GM15510 (cell line): ENCODE data around the gene ATP1A1.

Experiments
- POLR2A ChIP-seq: IDR thresholded peaks from 3 replicates; pipeline ENCODE4 v1.6.1; 2011; ENCODE audit warnings: borderline replicate concordance; ENCODE audit not compliant: insufficient read length; ENCODE audit errors: extremely low read depth

Gene ATP1A1

DNA sequence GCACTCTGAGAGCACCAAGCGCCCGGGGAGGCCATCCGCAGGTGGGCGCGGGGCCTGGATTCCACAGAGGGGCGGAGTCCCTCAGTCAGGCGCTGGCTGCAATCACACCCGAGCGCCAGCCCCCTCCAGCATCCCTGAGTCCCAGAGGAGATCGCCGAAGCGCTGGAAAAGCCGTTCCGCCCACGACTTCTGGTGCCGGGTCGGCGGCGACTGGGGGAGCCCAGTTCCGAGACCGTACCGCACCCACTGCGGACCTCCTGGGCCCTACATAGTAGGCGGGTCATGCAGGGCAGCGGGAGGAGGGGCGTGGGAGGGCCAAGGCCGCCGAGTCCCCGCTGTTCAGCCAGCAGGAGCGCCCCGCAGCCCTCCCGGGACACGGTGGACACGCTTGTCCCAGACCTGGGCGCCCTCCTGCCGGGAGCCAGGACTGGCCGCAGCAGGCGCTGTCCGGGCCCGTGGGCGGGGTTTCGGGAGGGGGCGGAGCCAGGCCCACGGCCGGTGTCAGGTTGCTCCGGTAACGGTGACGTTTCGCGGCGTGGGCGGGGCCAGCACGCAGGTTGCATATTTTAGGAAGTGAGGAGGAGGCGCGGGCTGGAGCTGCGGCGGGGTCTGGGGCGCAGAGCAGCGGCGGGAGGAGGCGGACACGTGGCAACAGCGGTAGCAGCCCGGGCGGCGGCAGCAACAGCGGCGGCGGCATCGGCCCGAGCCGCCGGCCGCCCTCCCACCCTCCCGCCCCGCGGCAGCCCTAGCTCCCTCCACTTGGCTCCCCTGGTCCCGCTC is at the start of gene ATP1A1:
Gene ATP1A1, plus strand, starts transcription at position 594 of the 780 bp plus-strand sequence. CDS start 268 bp downstream, outside the sequence.
- TF ChIP-seq POLR2A: peak; percentile 98

DNA sequence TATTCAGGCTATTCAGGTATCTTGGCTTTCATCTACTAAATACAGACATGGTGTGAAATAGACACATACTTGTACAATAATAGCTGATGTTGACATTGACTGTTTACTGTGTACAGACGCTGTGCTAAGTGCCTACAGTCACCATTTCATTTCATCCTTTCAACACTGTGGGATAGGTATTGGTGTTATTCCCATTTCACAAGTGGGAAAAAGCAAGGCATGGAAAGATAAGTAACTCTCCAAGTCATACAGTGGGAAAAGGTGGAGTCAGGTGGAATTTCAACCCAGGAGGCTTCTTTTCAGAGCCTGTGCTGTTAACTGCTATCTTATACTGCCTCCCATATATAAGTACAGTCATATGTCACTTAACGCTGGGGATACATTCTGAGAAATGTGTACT is 49.6 kb upstream of the ATP1A1 start:
- no peak for TF ChIP-seq POLR2A

DNA sequence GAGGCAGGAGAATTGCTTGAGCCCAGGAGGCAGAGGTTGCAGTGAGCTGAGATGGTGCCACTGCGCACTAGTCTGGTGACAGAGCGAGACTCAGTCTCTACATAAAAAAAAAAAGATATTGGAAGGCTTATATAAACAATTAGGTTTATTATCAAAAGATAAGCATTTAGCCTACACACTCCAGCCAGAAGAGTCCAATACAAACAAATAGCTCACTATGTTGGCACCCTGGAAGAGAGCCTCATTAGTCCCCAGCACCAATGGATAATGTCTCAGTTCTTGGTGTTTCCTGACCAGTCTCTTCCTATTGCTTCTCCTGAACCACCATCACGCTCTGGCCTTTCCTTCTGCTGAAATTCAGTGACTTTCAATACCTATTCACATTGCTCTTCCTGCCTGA is 48.6 kb upstream of the ATP1A1 start:
- no peak for TF ChIP-seq POLR2A

DNA sequence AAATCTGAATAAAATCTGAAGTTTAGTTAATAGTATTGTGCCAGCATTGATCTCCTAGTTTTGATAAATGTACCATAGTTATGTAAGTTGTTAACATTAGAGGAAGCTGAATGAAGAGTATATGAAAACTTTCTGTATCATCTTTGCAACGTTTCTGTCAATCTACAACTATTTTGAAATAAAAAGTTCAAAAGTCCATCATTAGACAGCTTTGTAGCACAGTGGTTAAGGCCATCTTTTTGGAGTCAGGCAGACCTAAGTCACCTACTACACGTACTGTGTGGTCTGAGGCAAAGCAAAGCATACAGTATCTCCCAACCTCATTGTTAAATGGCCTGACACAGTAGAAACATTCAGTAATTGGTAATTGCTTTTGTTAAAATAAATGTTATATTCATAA is 47.9 kb upstream of the ATP1A1 start:
- no peak for TF ChIP-seq POLR2A

DNA sequence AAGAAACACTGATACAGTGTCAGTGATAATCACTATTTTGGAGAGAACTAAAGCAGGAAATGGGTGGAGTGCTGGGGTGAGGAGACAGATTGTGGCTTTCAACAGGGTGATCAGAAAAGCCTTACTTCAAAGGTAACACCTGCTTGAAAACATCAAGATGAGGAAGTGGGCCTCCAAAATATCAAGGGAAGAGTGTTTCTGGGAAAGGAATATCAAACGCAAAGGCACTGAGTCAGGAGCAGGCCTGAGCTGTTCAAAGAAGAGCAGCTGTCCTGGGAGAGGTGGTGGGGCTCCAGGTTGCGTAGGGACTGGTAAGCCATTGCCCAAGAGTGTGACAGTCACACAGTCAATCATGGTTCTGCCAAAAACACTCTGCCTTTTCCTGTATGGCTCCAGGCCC is 47.1 kb upstream of the ATP1A1 start:
- TF ChIP-seq POLR2A: no peak

DNA sequence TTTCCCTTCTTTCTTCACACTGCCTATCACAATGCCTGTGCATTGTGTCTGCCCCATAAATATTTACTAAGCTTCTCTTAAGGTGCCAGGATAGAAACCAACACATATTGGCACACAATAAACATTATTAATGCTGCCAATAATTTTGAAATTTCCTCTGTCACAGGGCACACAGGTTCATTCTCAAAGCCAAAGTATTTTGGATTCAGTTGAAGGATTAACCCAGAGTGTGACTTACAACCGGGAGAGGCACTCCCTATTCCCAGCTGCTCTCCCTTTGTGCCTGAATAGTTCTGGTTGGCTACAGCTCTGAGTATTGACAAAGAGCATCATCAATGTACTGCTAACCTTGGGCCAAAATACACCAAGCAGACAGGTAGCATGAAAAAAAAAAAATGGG is 46.6 kb upstream of the ATP1A1 start:
- no peak for TF ChIP-seq POLR2A

DNA sequence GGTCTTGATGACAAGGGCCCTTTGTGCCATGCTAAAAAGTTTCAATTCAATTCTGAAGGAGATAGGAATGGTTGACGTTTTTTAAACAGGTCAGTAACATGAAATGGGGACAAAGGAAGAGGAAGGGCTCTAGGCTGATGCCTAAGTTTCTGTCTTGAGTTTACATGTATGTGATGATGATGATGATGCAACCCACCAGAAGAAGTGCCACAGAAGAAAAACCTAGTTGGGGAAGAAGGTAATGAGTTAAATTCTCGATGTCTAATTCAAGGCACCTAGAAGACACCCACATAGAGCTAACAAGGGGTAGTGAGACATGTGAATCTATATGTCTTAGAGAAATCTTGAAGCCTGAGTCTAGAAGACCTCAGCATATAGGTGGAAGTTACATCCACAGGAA is 44.4 kb upstream of the ATP1A1 start:
- no peak for TF ChIP-seq POLR2A

DNA sequence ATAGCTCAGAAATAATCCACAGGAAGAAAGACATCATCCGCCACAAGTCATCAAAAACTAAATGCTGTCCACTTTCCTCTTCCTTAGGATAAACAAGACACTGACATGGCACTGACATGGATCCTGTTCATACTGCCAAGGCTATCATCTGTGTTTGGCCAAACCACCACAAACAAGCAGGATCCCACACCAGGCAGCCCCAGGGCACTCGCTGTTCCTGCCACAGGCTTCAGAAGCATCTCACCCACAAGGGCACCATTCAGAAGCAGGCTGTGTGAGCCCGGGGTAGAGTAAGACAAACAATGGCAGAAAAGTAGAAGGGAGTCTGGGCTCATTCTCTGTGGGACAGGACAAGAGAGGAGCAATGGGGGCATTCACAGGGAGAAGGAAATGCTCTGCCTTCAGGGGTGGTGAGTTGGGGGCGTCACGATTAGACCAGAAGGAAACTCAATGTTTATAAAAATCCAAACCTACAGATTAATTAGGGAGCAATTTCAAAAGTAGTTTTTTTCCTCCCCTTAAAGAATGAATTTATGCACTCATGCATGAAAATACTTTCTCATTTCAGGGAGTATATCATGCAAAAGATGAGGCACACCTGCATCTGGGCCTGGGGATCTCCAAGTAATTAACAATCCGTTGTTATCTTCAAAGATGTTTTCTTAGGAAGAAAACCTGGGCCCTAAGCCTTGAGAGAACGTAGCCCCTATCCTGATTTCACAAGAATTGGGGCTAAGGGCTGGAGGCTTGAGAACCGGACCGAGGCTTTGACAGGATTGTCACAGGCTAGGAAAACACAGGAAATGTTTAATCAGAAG is 43.3 kb upstream of the ATP1A1 start:
- no peak for TF ChIP-seq POLR2A

DNA sequence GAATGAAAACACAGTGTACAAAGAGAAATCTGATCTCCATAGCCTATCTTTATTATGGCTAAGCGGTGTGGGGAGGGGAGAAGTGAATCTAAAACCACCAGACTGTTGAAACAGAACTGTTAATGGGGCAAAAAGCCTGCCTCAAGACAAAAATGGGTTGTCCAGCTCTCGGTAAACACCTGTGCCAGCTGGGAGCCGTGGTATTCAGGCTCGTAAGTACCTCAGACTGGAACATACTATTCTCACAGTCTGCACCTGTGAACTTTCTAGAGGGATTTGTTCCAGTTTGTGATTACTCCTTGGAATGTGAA is 42.7 kb upstream of the ATP1A1 start:
- no peak for TF ChIP-seq POLR2A

DNA sequence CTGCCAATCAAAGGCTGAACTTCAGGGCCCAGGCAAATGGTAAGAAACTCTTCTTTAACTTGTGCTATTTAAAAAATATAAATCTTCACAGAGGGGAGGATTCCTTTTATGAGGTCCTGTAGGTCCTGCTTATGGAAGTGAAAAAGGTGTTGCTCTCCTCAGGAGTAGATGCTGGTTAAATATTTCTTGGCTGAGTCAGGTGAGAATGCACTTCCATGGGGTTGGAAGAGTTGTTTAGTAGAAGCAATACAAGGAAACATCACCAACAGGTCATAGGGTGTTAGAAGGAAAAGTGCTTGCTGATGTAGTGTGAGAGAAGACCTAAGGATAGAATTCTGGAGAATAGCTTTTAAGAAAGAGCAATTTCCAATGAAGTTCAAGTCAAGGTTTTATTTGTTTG is 42.2 kb upstream of the ATP1A1 start:
- no peak for TF ChIP-seq POLR2A

DNA sequence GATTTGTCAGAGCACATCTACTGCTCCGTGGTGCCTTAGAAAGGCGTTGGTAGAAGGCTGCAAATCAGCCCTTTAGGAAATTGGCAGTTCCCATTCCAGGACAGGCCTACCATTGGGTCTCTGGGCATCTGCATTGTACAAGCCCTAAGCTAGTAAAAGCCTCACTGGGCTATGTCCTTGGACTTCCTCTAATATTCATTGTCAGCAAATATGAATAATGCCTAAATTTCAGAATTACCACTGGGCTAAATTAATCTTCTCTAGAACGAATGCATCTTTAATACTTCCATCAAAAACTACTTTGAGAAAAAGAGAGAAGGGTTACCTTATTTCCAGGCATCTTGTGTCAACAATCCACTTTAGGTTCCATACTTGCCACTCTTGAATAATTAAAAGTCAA is 41.5 kb upstream of the ATP1A1 start:
- no peak for TF ChIP-seq POLR2A

DNA sequence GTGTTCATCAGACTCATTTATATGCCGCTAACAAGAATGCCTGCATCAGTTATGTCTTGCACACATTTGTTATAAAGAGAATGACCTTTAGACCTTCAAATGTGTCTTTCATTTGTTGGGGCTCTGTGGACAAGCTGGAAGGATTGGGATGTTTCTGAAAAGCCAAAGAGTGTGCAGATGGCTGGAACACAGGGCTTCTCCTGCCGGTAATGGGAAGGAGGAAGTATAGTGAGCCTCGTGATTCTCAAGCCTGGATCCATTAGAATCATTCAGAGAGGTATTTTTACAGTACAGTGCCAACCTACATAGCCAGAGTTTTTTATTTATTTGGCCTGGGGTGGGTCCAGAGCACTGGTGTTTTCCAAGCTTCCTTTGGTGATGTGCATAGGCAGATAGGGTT is 40.6 kb upstream of the ATP1A1 start:
- TF ChIP-seq POLR2A: no peak

DNA sequence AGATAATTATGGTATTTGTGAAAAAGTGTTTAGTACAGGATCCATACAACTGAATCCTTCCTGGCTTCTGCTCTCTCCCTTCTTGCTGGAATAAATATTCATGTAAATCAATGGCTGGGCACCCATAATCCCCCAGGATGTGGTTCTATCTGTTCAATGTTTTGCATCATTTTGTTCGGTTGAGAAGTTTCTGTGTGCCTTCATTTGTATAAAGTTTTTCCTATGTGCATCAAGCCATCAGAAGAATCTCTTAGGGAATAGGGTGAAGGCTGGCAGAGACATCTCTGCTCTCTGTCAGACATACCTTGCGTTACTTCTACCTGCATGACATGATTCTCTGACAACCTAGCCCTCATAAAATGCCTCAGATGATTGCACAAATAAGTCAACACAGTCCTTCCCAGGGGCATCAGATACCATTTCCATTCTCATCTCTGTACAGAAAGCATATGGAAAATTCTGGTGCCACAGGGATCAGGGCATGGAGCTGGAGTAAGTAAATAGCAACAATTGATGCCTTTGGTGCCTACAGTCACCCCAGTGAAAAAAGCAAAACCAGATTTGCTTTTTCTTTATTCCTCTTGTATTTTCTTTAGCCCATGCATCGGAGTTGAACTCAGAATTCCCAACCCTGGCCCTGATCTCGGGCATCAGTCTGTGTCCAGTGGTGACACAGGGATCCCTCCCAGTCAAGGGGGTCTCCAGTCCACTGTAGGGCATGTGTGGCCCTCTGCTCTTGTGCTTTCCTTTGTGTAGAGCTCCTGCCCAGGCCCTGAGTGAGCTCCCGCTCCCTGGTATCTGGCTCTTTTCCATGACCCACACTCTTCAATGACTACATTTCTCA is 39.7 kb upstream of the ATP1A1 start:
- TF ChIP-seq POLR2A: no peak

DNA sequence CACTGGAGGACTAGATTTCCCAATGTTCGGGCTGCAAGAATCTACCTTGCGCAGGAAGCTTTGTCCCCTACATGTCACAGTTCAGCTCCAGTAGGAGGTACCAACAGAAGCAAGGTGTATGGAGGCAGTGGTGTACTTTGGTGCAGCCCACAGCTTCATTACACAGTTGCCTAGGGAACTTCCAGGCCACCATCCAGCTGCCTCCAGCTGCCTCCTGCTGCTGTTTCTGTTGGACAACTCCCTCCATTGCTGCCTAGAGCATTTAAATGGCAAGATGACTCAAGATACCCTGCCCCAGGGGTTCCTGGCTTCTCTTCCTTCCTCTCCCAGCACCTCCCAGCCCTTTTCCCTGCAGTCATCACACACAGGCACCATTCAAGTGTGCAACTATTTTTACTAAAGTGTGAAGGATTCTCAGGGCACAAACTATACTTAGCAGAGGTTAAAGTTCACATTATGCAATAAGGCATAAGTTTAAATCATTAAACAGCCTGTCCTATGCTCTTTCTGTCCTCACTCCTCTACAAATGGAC is 39.0 kb upstream of the ATP1A1 start:
- TF ChIP-seq POLR2A: no peak
